Activated naive CD8-positive, alpha-beta T cell treated with anti-CD3 and anti-CD28 coated beads, Interleukin-2, amount 10 ng/mL, durations not matched to agents 7 days and 5 days (primary cell): ENCODE data around the gene MTARC2. TPM values are rescaled to one million over a fixed set of nuclear protein-coding genes. Genes with fewer than 3 reads are reported as not detected.

Experiments used
- ATAC-seq: fragments of 150-1000 bp; cut with Tn5 transposase; one replicate; pipeline ENCODE4 v1.10.0; 2021; ENCODE audit warnings: low read depth, moderate library complexity
- POLR2A ChIA-PET: fragments of 350-600 bp; sonication (Branson Sonifier 250); formaldehyde crosslinking; loops from one replicate; lab custom pipeline; 2021; ENCODE audit warnings: antibody characterized with exemption; lab: Charles Lee
- DNase-seq: peaks from one replicate; pipeline ENCODE4 v3.0.0; 2021
- H3K27ac Mint-ChIP-seq: one replicate; pipeline ENCODE4 v1.8.0; 2022; ENCODE audit warnings: mild to moderate bottlenecking, mixed read lengths
- H3K27me3 Mint-ChIP-seq: one replicate; pipeline ENCODE4 v1.8.0; 2022; ENCODE audit warnings: mild to moderate bottlenecking, moderate library complexity, mixed read lengths
- H3K36me3 Mint-ChIP-seq: one replicate; pipeline ENCODE4 v1.8.0; 2021; ENCODE audit warnings: mild to moderate bottlenecking, mixed read lengths
- H3K4me1 Mint-ChIP-seq: one replicate; pipeline ENCODE4 v1.8.0; 2021; ENCODE audit warnings: mixed read lengths
- H3K4me3 Mint-ChIP-seq: one replicate; pipeline ENCODE4 v1.8.0; 2022; ENCODE audit warnings: mild to moderate bottlenecking, moderate library complexity, mixed read lengths
- H3K9me3 Mint-ChIP-seq: one replicate; pipeline ENCODE4 v1.8.0; 2021; ENCODE audit warnings: mixed read lengths
- total RNA-seq, 2 experiments: library from RNA; stranded (reverse); gene quantifications; one replicate each; pipeline ENCODE4 v1.2.3, GENCODE V29; 2021

Gene MTARC2
- total RNA-seq, 2 experiments from 2014 or later = not detected

- H3K27ac Mint-ChIP-seq = no peak overlapping the region
- H3K27me3 Mint-ChIP-seq = peaks cover 3% of the 10 kb centered on the region
- POLR2A ChIA-PET = no interaction called here
- DNase-seq (no peak), ATAC-seq (no peak)
- H3K4me1 Mint-ChIP-seq = no peaks in the 10 kb centered on the region
- H3K4me3 Mint-ChIP-seq = no peak overlapping the region
- no peaks in the 10 kb centered on the region for H3K36me3 Mint-ChIP-seq
- H3K9me3 Mint-ChIP-seq = no peaks in the 10 kb centered on the region
Observed at GRCh38 chr1:220767312-220768125, 19.4 kb downstream of the MTARC2 start.

- no peak overlapping the region for H3K27ac Mint-ChIP-seq
- H3K4me1 Mint-ChIP-seq = no peaks in the 10 kb centered on the region
- no peak for ATAC-seq
- no peaks in the 10 kb centered on the region for H3K9me3 Mint-ChIP-seq
- no peak for DNase-seq
- no peaks in the 10 kb centered on the region for H3K36me3 Mint-ChIP-seq
- POLR2A ChIA-PET = no interaction called here
- peaks cover 3% of the 10 kb centered on the region for H3K27me3 Mint-ChIP-seq
- no peak overlapping the region for H3K4me3 Mint-ChIP-seq
Observed at GRCh38 chr1:220768126-220768601, 20.0 kb downstream of the MTARC2 start.

GRCh38 chr1:220769205-220769604 is 21.1 kb downstream of the MTARC2 start:
- H3K4me3 Mint-ChIP-seq = no peak overlapping the region
- DNase-seq (no peak), ATAC-seq (no peak)
- no peaks in the 10 kb centered on the region for H3K36me3 Mint-ChIP-seq
- H3K27me3 Mint-ChIP-seq = peaks cover 3% of the 10 kb centered on the region
- H3K4me1 Mint-ChIP-seq = no peaks in the 10 kb centered on the region
- POLR2A ChIA-PET = no interaction called here
- H3K9me3 Mint-ChIP-seq = no peaks in the 10 kb centered on the region
- H3K27ac Mint-ChIP-seq = no peak overlapping the region

- Mint-ChIP-seq H3K36me3 (no peaks in the 10 kb centered on the region), H3K27ac (no peak overlapping the region), H3K27me3 (no peaks in the 10 kb centered on the region), H3K4me3 (no peak overlapping the region), H3K4me1 (no peaks in the 10 kb centered on the region), H3K9me3 (no peaks in the 10 kb centered on the region)
- POLR2A ChIA-PET = no interaction called here
- ATAC-seq (no peak), DNase-seq (no peak)
Observed at GRCh38 chr1:220770245-220770913, 22.3 kb downstream of the MTARC2 start.

- H3K4me3 Mint-ChIP-seq = no peak overlapping the region
- H3K27me3 Mint-ChIP-seq = no peaks in the 10 kb centered on the region
- ATAC-seq (no peak), DNase-seq (no peak)
- H3K4me1 Mint-ChIP-seq = no peaks in the 10 kb centered on the region
- POLR2A ChIA-PET = no interaction called here
- H3K36me3 Mint-ChIP-seq = no peaks in the 10 kb centered on the region
- H3K27ac Mint-ChIP-seq = no peak overlapping the region
- no peaks in the 10 kb centered on the region for H3K9me3 Mint-ChIP-seq
Observed at GRCh38 chr1:220772846-220773245, 24.7 kb downstream of the MTARC2 start.

- DNase-seq = peak; percentile 42
- Mint-ChIP-seq H3K4me3 (no peak overlapping the region), H3K4me1 (no peaks in the 10 kb centered on the region), H3K27me3 (peaks cover 2% of the 10 kb centered on the region), H3K9me3 (no peaks in the 10 kb centered on the region), H3K27ac (no peak overlapping the region), H3K36me3 (no peaks in the 10 kb centered on the region)
- POLR2A ChIA-PET = no interaction called here
- no peak for ATAC-seq
Observed at GRCh38 chr1:220775240-220775853, 27.2 kb downstream of the MTARC2 start.

GRCh38 chr1:220776254-220776653 is 28.1 kb downstream of the MTARC2 start:
- DNase-seq (no peak), ATAC-seq (no peak)
- Mint-ChIP-seq H3K9me3 (no peaks in the 10 kb centered on the region), H3K27ac (no peak overlapping the region), H3K4me3 (no peak overlapping the region), H3K27me3 (peaks cover 6% of the 10 kb centered on the region), H3K4me1 (no peaks in the 10 kb centered on the region), H3K36me3 (no peaks in the 10 kb centered on the region)
- POLR2A ChIA-PET = no interaction called here

- Mint-ChIP-seq H3K4me3 (no peak overlapping the region), H3K27me3 (peaks cover 8% of the 10 kb centered on the region), H3K9me3 (no peaks in the 10 kb centered on the region), H3K36me3 (no peaks in the 10 kb centered on the region), H3K27ac (no peak overlapping the region), H3K4me1 (no peaks in the 10 kb centered on the region)
- POLR2A ChIA-PET = interaction anchor here (0.6 kb wide), 1 partner anchor 330 kb away, joined by 3 read pairs; no protein-coding TSS in a partner anchor
- DNase-seq (peak; percentile 76), ATAC-seq (peak; percentile 85)
Observed at GRCh38 chr1:220776720-220777326, 28.7 kb downstream of the MTARC2 start.

- H3K9me3 Mint-ChIP-seq = no peaks in the 10 kb centered on the region
- POLR2A ChIA-PET = no interaction called here
- H3K36me3 Mint-ChIP-seq = no peaks in the 10 kb centered on the region
- DNase-seq = no peak
- H3K4me1 Mint-ChIP-seq = no peaks in the 10 kb centered on the region
- H3K27ac Mint-ChIP-seq = no peak overlapping the region
- H3K4me3 Mint-ChIP-seq = no peak overlapping the region
- ATAC-seq = no peak
- H3K27me3 Mint-ChIP-seq = peaks cover 57% of the 10 kb centered on the region
Observed at GRCh38 chr1:220783453-220783852, 35.3 kb downstream of the MTARC2 start.

- no peak for DNase-seq
- no peak for ATAC-seq
- Mint-ChIP-seq H3K27me3 (peaks cover 58% of the 10 kb centered on the region), H3K27ac (no peak overlapping the region), H3K9me3 (no peaks in the 10 kb centered on the region), H3K36me3 (no peaks in the 10 kb centered on the region), H3K4me3 (no peak overlapping the region), H3K4me1 (no peaks in the 10 kb centered on the region)
- POLR2A ChIA-PET = no interaction called here
Observed at GRCh38 chr1:220784751-220785150, 36.6 kb downstream of the MTARC2 start.

- Mint-ChIP-seq H3K27ac (no peak overlapping the region), H3K9me3 (no peaks in the 10 kb centered on the region), H3K4me1 (no peaks in the 10 kb centered on the region), H3K4me3 (no peak overlapping the region), H3K27me3 (peaks cover 58% of the 10 kb centered on the region), H3K36me3 (no peaks in the 10 kb centered on the region)
- POLR2A ChIA-PET = no interaction called here
- ATAC-seq = no peak
- DNase-seq = no peak
Observed at GRCh38 chr1:220785166-220786056, 37.3 kb downstream of the MTARC2 start.

- Mint-ChIP-seq H3K27ac (no peak overlapping the region), H3K36me3 (no peaks in the 10 kb centered on the region), H3K4me1 (no peaks in the 10 kb centered on the region), H3K27me3 (peaks cover 59% of the 10 kb centered on the region), H3K4me3 (no peak overlapping the region), H3K9me3 (no peaks in the 10 kb centered on the region)
- DNase-seq (no peak), ATAC-seq (no peak)
- POLR2A ChIA-PET = no interaction called here
Observed at GRCh38 chr1:220786057-220786336, 37.9 kb downstream of the MTARC2 start.
